ENCODE results near the gene NRG3. TPM values are rescaled to one million over a fixed set of nuclear protein-coding genes. Genes with fewer than 3 reads are reported as not detected.

NRG3 gene
- total RNA-seq, 2 experiments from 2014 or later: not detected

GRCh38 chr10:82874671-82875070, 999.7 kb downstream of the NRG3 start:
- POLR2A ChIA-PET: interaction anchor here (0.5 to 0.7 kb wide), 3 partner anchors 82 to 1130 kb away, joined by 3 read pairs; no protein-coding TSS in a partner anchor
- no peaks in the 10 kb centered on the region for H3K4me1 ChIP-seq (ENCODE audit: insufficient read depth, low read length, poor library complexity, severe bottlenecking)
- H3K4me3 ChIP-seq (ENCODE audit: low read depth, low read length, poor library complexity, severe bottlenecking): no peak overlapping the region
- CTCF ChIA-PET (ENCODE audit: unreplicated experiment): no interaction called here
- no peaks in the 10 kb centered on the region for H4K20me1 ChIP-seq (ENCODE audit: insufficient read depth, low read length)
- H3K4me2 ChIP-seq (ENCODE audit: low read length): no peak overlapping the region
- no peak overlapping the region for H3K27ac ChIP-seq (ENCODE audit: low read depth, low read length, poor library complexity, severe bottlenecking)
- intact Hi-C loops (cut with micrococcal nuclease; ENCODE audit: unreplicated experiment): no loop called here
- TF ChIP-seq, protein P1, sequence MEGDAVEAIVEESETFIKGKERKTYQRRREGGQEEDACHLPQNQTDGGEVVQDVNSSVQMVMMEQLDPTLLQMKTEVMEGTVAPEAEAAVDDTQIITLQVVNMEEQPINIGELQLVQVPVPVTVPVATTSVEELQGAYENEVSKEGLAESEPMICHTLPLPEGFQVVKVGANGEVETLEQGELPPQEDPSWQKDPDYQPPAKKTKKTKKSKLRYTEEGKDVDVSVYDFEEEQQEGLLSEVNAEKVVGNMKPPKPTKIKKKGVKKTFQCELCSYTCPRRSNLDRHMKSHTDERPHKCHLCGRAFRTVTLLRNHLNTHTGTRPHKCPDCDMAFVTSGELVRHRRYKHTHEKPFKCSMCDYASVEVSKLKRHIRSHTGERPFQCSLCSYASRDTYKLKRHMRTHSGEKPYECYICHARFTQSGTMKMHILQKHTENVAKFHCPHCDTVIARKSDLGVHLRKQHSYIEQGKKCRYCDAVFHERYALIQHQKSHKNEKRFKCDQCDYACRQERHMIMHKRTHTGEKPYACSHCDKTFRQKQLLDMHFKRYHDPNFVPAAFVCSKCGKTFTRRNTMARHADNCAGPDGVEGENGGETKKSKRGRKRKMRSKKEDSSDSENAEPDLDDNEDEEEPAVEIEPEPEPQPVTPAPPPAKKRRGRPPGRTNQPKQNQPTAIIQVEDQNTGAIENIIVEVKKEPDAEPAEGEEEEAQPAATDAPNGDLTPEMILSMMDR (conservative IDR thresholded peaks at IDR 0.05; ENCODE audit: low read length): no peak
- no peak for TF ChIP-seq EZH2phosphoT487 (IDR thresholded peaks at IDR 0.05; ENCODE audit: borderline replicate concordance, low read depth, low read length)
- H3K9me2 ChIP-seq (ENCODE audit: insufficient read depth, low read length): no peaks in the 10 kb centered on the region
- H3K79me2 ChIP-seq (ENCODE audit: insufficient read depth, low read depth, low read length): no peaks in the 10 kb centered on the region
- no peak for DNase-seq (ENCODE audit: low spot score)
- no peaks in the 10 kb centered on the region for H3K9me3 ChIP-seq (ENCODE audit: low read length)
- H2AFZ ChIP-seq (ENCODE audit: low read length): no peak overlapping the region
- no TSS peak for BruUV-seq (replicated peaks)
- H3K36me3 ChIP-seq (ENCODE audit: insufficient read depth, low read length): no peaks in the 10 kb centered on the region

DNA sequence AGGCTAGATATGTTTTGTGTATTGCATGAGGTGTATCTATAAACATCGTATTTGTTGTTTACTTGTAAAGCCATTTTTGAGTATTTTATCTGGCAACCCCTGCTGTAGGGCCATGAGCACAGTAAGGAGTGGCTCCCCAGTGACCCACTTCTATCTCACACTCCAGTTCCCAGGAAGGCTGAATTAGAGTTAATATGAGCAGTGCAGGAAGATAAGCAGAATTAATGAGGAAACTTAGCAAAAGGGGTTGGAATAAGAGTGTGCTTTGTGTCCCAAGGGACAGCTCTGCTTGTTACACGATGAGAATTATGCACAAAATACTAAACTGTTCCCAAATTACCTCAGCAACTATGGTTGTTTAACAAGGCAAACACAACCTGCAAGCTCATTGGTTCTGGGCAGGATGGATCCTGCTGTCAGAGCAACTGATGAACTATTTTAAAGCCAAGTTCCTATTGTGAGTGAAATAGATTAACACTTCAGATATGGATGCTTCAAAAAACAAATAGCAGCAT, 1005.8 kb downstream of the NRG3 start:
- H3K4me3 ChIP-seq (ENCODE audit: low read depth, low read length, poor library complexity, severe bottlenecking): no peak overlapping the region
- H2AFZ ChIP-seq (ENCODE audit: low read length): no peak overlapping the region
- intact Hi-C loops (cut with micrococcal nuclease; ENCODE audit: unreplicated experiment): no loop called here
- no peaks in the 10 kb centered on the region for H3K9me2 ChIP-seq (ENCODE audit: insufficient read depth, low read length)
- no peaks in the 10 kb centered on the region for H3K36me3 ChIP-seq (ENCODE audit: insufficient read depth, low read length)
- H3K27ac ChIP-seq (ENCODE audit: low read depth, low read length, poor library complexity, severe bottlenecking): no peak overlapping the region
- ChIA-PET CTCF (ENCODE audit: unreplicated experiment) (no interaction called here), POLR2A (no interaction called here)
- H4K20me1 ChIP-seq (ENCODE audit: insufficient read depth, low read length): no peaks in the 10 kb centered on the region
- TF ChIP-seq, protein P1 (conservative IDR thresholded peaks at IDR 0.05; ENCODE audit: low read length): no peak
- no peak for TF ChIP-seq EZH2phosphoT487 (IDR thresholded peaks at IDR 0.05; ENCODE audit: borderline replicate concordance, low read depth, low read length)
- no peak overlapping the region for H3K4me2 ChIP-seq (ENCODE audit: low read length)
- no peaks in the 10 kb centered on the region for H3K79me2 ChIP-seq (ENCODE audit: insufficient read depth, low read depth, low read length)
- no TSS peak for BruUV-seq (replicated peaks)
- no peak for DNase-seq (ENCODE audit: low spot score)
- no peaks in the 10 kb centered on the region for H3K9me3 ChIP-seq (ENCODE audit: low read length)
- no peaks in the 10 kb centered on the region for H3K4me1 ChIP-seq (ENCODE audit: insufficient read depth, low read length, poor library complexity, severe bottlenecking)

DNA sequence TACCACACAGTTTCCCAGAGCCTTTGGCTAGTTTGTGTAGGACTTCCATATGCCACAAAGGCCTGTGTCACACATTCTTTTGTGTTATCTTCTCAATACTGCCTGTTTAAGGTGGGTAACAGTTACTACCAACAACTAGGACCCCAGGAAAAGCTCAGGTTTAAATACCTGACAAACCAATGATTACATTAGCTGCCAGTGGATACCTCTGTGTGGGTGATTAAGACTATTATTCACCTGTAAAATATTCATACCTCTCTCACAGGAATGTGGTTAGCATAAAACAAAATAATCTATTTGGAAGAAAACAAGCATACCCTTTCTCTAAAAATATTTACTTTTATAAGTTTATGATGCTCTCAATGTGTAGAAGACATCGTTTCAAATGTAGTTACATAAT, 1007.7 kb downstream of the NRG3 start:
- Histone ChIP-seq H3K27ac (ENCODE audit: low read depth, low read length, poor library complexity, severe bottlenecking) (no peak overlapping the region), H3K9me3 (ENCODE audit: low read length) (no peaks in the 10 kb centered on the region), H3K79me2 (ENCODE audit: insufficient read depth, low read depth, low read length) (no peaks in the 10 kb centered on the region), H3K9me2 (ENCODE audit: insufficient read depth, low read length) (no peaks in the 10 kb centered on the region), H4K20me1 (ENCODE audit: insufficient read depth, low read length) (no peaks in the 10 kb centered on the region), H2AFZ (ENCODE audit: low read length) (no peak overlapping the region), H3K36me3 (ENCODE audit: insufficient read depth, low read length) (no peaks in the 10 kb centered on the region), H3K4me2 (ENCODE audit: low read length) (no peak overlapping the region), H3K4me1 (ENCODE audit: insufficient read depth, low read length, poor library complexity, severe bottlenecking) (no peaks in the 10 kb centered on the region), H3K4me3 (ENCODE audit: low read depth, low read length, poor library complexity, severe bottlenecking) (no peak overlapping the region)
- CTCF ChIA-PET (ENCODE audit: unreplicated experiment): no interaction called here
- intact Hi-C loops (cut with micrococcal nuclease; ENCODE audit: unreplicated experiment): no loop called here
- no peak for DNase-seq (ENCODE audit: low spot score)
- no TSS peak for BruUV-seq (replicated peaks)
- POLR2A ChIA-PET: no interaction called here
- TF ChIP-seq, protein P1 (conservative IDR thresholded peaks at IDR 0.05; ENCODE audit: low read length): no peak
- no peak for TF ChIP-seq EZH2phosphoT487 (IDR thresholded peaks at IDR 0.05; ENCODE audit: borderline replicate concordance, low read depth, low read length)
